ENCODE data around the gene SPATA16.

The SPATA16 gene

DNA sequence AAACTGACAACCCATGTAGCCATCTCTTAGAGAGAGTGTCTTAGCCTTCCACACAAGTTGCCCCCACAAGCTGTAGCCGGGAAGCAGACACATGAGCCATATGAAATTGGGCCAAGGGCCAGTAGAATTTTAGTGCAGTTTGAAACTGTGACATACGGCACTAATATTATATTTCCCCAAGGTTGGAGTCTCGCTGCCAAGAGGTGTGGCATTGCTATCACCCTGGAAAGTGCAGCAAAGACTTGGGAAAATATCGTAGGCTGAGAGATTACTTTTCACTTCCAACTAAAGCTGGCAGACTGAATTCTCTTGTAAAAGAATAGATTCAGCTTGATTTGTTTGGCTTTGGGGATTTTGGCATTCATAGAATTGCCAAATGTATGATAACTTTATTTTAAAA, 301.4 kb downstream of the SPATA16 start:
- no peak overlapping the region for H3K9ac ChIP-seq (ENCODE audit: low read length in 2 of 2)
- H3K27ac ChIP-seq (ENCODE audit: low read length): no peak overlapping the region
- H3K4me3 ChIP-seq (ENCODE audit: low read length in 2 of 2): no peak overlapping the region
- H3K36me3 ChIP-seq (ENCODE audit: control insufficient read depth in 2 of 2, insufficient read depth in 2 of 2, low read length in 2 of 2): no peaks in the 10 kb centered on the region
- no peaks in the 10 kb centered on the region for H3K27me3 ChIP-seq (ENCODE audit: control insufficient read depth in 1 of 2, insufficient read depth in 2 of 2, low read length in 2 of 2)
- no peaks in the 10 kb centered on the region for H3K9me3 ChIP-seq (ENCODE audit: control insufficient read depth in 2 of 2, low read length in 2 of 2)
- H3K4me1 ChIP-seq (ENCODE audit: control insufficient read depth, insufficient read depth, low read length): no peaks in the 10 kb centered on the region
